GM15510 (cell line): ENCODE measurements around the gene LRRC3.

ENCODE experiments used
- POLR2A ChIP-seq: IDR thresholded peaks from 3 replicates; pipeline ENCODE4 v1.6.1; 2011; ENCODE audit warnings: borderline replicate concordance; ENCODE audit not compliant: insufficient read length; ENCODE audit errors: extremely low read depth

Gene LRRC3

GRCh38 chr21:44456915-44457736, 1.8 kb downstream of the LRRC3 start:
- no peak for TF ChIP-seq POLR2A

GRCh38 chr21:44458971-44459711, 3.8 kb downstream of the LRRC3 start:
- TF ChIP-seq POLR2A: no peak

GRCh38 chr21:44459712-44460440, 4.6 kb downstream of the LRRC3 start:
- TF ChIP-seq POLR2A: no peak

DNA sequence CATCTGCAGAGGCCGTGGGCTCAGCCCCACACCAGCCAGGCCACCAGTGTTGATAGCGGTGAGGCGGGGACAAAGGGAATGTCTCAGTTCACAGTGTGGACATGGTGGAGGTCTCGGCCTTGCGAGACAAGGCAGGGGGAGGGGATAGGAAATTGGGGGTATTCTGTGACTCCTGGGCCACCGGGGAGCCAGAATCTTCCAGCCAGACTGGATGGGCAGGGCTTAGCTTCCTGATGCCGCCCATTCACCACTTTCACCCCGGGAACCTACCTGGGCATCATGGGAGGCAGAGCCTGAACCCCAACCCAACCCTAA, 5.1 kb downstream of the LRRC3 start:
- TF ChIP-seq POLR2A: no peak

DNA sequence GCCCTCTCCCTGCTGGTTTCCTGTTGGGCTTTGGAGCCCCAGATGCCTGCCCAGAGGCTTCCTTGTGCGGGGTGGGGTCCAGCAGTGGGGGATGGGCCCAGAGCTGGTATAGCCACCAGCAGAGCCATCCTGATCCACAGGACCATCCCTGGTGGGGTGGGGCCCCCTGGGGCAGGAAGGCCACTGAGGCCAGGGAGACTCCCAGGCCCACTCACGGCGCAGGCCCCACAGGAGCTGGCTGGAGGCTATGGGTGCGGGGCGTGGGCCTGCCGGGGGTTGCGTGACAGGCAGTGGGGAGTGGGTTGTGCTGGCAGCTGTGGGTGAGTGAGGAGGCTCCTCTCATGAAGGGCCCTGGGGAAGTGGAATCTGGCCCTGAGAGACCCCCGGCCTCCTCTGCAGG, 5.7 kb downstream of the LRRC3 start:
- no peak for TF ChIP-seq POLR2A

DNA sequence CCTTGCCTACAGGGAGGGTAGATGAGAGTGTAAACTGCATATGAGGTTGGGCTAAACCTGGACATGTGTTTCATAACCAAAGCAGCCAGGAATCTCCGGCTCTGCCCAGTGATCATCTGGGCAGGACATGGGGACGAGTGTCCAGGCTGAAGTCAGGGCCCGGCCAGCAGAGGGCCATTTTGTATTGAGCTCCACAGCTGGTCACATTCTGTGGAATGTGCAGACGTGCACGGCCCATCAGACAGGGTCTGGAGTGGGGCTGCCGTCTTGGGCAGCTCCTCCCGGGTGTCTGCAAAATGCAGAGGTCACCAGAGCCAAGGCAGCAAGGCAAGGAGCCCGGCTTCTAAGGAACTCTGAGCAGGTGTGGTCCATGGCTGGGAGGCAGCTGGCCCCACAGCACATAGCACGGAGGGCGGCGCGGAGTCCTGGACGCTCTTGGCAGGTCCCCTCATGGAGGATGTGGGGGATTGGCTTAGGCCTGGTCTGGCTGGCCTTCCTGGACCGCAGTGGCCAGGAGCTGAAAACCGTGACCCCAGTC, 6.2 kb downstream of the LRRC3 start:
- TF ChIP-seq POLR2A: no peak

GRCh38 chr21:44462086-44462833, 7.0 kb downstream of the LRRC3 start:
- TF ChIP-seq POLR2A: no peak

DNA sequence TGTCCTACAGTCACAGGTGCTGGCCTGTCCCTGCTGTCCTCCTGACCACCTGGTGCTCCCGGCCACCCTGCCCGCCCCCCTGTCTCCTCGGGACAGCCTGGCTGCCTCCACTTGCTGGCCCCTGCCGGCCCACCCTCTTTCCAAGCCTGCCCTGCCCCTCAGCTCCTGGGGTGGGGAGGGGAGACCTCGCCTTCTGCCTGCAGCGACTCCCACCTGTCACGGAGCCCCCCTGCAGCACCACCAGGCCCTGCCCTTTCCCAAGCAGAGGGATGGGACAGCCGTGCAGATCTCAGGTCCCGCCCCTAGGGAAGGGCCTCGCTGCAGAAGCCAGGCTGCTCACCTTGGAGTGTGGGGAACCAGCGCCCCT, 7.5 kb downstream of the LRRC3 start:
- no peak for TF ChIP-seq POLR2A

GRCh38 chr21:44463724-44464123, 8.4 kb downstream of the LRRC3 start:
- TF ChIP-seq POLR2A: no peak

- no peak for TF ChIP-seq POLR2A
These were observed 9.0 kb downstream of the LRRC3 start for GRCh38 chr21:44464351-44464750.

DNA sequence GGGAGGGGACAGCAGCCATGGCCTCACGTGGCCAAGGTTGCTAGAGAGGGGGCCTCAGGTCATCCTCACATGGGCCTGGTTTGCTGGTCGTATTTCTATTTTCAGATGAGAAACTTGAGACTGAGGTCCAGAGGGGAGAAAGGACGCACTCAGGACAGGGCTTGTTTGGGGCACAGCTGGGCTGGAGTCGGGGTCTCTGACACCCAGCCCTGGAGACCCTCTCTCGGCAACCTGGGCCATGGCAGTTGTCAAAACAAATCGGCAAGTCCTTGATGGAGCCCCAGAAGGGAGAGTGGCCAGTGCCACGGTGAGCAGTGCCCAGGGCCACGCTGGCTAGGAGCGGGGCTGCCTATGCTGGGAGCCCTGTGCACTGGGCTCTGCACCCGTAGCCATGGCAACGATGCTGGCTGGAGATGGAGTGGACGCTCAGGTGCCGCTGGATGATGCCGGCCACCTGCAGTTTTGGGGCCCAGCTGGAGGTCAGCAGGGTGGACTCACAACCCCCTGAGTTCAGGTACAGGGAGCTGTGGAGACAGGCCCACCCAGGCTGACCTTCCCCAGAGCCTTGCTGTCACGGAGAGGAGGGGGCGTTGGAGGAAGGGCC, 11.1 kb downstream of the LRRC3 start:
- no peak for TF ChIP-seq POLR2A

DNA sequence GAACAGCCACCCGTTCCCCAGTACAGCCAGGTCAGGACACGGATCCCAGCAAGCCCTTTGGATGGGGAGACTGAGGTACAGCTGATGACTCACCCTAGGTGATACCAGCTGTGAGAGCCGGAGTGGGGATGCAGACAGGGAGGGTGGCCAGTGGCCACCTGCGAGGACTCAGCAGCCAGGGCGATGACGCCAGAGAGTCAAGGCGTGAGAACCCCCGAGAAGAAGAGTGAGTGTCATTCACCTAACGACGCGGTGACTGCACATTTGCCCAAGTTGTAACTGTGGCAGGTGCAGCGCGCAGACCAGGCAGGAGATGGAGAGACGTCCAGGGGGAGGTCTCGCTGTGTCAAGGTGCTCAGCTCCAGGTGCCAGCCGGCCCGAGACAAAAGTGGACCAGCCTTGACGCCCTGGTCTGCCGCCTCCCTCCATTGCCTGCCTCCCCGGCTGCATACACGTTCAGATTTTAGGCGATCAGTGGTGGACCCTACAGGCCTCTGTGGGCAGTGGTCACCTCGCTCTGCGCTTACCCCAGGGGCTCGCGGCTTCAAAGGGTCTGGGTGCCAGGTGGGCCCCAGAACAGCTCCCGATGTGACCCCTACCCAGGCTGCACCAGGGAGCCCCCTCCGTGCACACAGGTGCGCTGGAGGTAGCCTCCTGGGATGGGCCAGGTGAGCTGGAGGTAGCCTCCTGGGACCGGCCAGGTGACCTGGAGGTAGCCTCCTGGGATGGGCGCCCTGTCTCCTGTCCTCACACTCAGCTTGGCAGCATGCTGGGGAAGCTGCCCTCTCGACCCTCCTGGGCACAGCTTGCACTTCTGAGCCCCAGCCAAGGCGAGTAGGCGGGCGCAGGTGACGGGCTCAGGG, 11.9 kb downstream of the LRRC3 start:
- TF ChIP-seq POLR2A: no peak

GRCh38 chr21:44467859-44468195, 12.5 kb downstream of the LRRC3 start:
- no peak for TF ChIP-seq POLR2A
